ENCODE results near the gene GPR141. TPM values are rescaled to one million over a fixed set of nuclear protein-coding genes. Genes with fewer than 3 reads are reported as not detected.

Gene GPR141
- polyA plus RNA-seq, 1 of the 3 experiments (the other 2 are of a cell fraction) = not detected

- no peaks in the 10 kb centered on the region for H3K4me1 ChIP-seq (ENCODE audit: control insufficient read depth in 1 of 2, insufficient read depth in 2 of 2, low read depth in 1 of 2, low read length in 1 of 2)
- H3K9me2 ChIP-seq = no peaks in the 10 kb centered on the region
- H2AFZ ChIP-seq (ENCODE audit: low read depth) = no peak overlapping the region
- H3F3A ChIP-seq (replicated peaks; ENCODE audit: insufficient read depth) = no peaks in the 10 kb centered on the region
- DNase-seq = no peak
- H3K79me2 ChIP-seq (ENCODE audit: insufficient read depth) = no peaks in the 10 kb centered on the region
- WGBS (ENCODE audit: low lambda C conversion rate) = 25% methylated on average over 5 of the region's 5 CpGs
- no peak overlapping the region for H3K4me3 ChIP-seq (ENCODE audit: low read depth in 2 of 2, low read length in 1 of 2)
- TF ChIP-seq FOXM1 (IDR thresholded peaks at IDR 0.05; ENCODE audit: low read depth) (no peak), EP300 (IDR thresholded peaks at IDR 0.05; ENCODE audit: borderline replicate concordance in 1 of 2, low read depth in 1 of 2, low read length in 1 of 2) (no peak), TEAD4 (IDR thresholded peaks at IDR 0.05; ENCODE audit: borderline replicate concordance, insufficient read depth) (no peak), RFX5 (IDR thresholded peaks at IDR 0.05; ENCODE audit: low read length) (no peak), SMC3 (IDR thresholded peaks at IDR 0.05; ENCODE audit: low read depth, low read length) (no peak)
- H3K27ac ChIP-seq (ENCODE audit: low read depth in 2 of 2, low read length in 1 of 2) = no peak overlapping the region
- H3K27me3 ChIP-seq (ENCODE audit: insufficient read depth) = no peaks in the 10 kb centered on the region
- ChIA-PET POLR2A (interaction anchor here (0.6 kb wide), 1 partner anchor 135 kb away, joined by 6 read pairs; no protein-coding TSS in a partner anchor), CTCF (interaction anchor here (0.8 to 1.0 kb wide), 2 partner anchors 14 to 159 kb away, joined by 3 read pairs; no protein-coding TSS in a partner anchor)
- no peak overlapping the region for H3K9ac ChIP-seq
- no peak overlapping the region for H3K4me2 ChIP-seq
- no peaks in the 10 kb centered on the region for H4K20me1 ChIP-seq (ENCODE audit: insufficient read depth)
- no peaks in the 10 kb centered on the region for H3K36me3 ChIP-seq (replicated peaks in 1 of 2; ENCODE audit: control insufficient read depth in 1 of 2, insufficient read depth in 2 of 2, low read length in 1 of 2)
- H3K9me3 ChIP-seq = peaks cover 7% of the 10 kb centered on the region; the same call in 1 of the 2 replicates
Measured at GRCh38 chr7:37674531-37674930, 9.0 kb upstream of the GPR141 start.

- Histone ChIP-seq H3K9me2 (0 out of 2 replicates have a peak, but pooled peaks cover 7% of the 10 kb centered on the region), H3K9ac (no peak overlapping the region), H3F3A (replicated peaks; ENCODE audit: insufficient read depth) (no peaks in the 10 kb centered on the region), H3K4me1 (ENCODE audit: control insufficient read depth in 1 of 2, insufficient read depth in 2 of 2, low read depth in 1 of 2, low read length in 1 of 2) (no peaks in the 10 kb centered on the region), H2AFZ (ENCODE audit: low read depth) (no peak overlapping the region), H3K9me3 (peaks cover 7% of the 10 kb centered on the region; the same call in 1 of the 2 replicates), H4K20me1 (ENCODE audit: insufficient read depth) (no peaks in the 10 kb centered on the region), H3K79me2 (ENCODE audit: insufficient read depth) (no peaks in the 10 kb centered on the region), H3K4me2 (no peak overlapping the region), H3K27me3 (ENCODE audit: insufficient read depth) (no peaks in the 10 kb centered on the region), H3K36me3 (replicated peaks in 1 of 2; ENCODE audit: control insufficient read depth in 1 of 2, insufficient read depth in 2 of 2, low read length in 1 of 2) (no peaks in the 10 kb centered on the region), H3K27ac (ENCODE audit: low read depth in 2 of 2, low read length in 1 of 2) (no peak overlapping the region), H3K4me3 (ENCODE audit: low read depth in 2 of 2, low read length in 1 of 2) (no peak overlapping the region)
- no peak for DNase-seq
- 22% methylated on average over 1 of the region's 1 CpG for WGBS (ENCODE audit: low lambda C conversion rate)
- ChIA-PET POLR2A (no interaction called here), CTCF (interaction anchor here (1.0 kb wide), 1 partner anchor 13 kb away, joined by 3 read pairs; no protein-coding TSS in a partner anchor)
- TF ChIP-seq SMC3 (IDR thresholded peaks at IDR 0.05; ENCODE audit: low read depth, low read length) (no peak), USF1 (IDR thresholded peaks at IDR 0.05; ENCODE audit: borderline replicate concordance, low read depth) (no peak), FOSL2 (IDR thresholded peaks at IDR 0.05; ENCODE audit: borderline replicate concordance, low read depth) (no peak), ZBTB33 (IDR thresholded peaks at IDR 0.05; ENCODE audit: borderline replicate concordance, low read depth) (no peak)
Measured at GRCh38 chr7:37675749-37676148, 7.8 kb upstream of the GPR141 start.
